Astrocyte of the cerebellum (primary cell): ENCODE results near the gene PTPRU.

Experiments used
- DNase-seq: peaks from one replicate; pipeline ENCODE4 v3.0.0-alpha.2; 2011; ENCODE audit warnings: low read depth
- H3K4me3 ChIP-seq: 2 replicates; pipeline ENCODE4 v1.5.1; 2011; ENCODE audit warnings: mild to moderate bottlenecking, low read depth, low read length, moderate library complexity
- in situ Hi-C: cut with HindIII; loops from 2 replicates; pipeline ENCODE4 v1.10.0; 2017; ENCODE audit warnings: low sequenced_read_pairs
- TF ChIP-seq, protein P1 (sequence below): IDR thresholded peaks from 2 replicates; pipeline ENCODE4 v1.5.1; 2012; ENCODE audit warnings: low read length, low read depth, moderate library complexity, mild to moderate bottlenecking; ENCODE audit errors: missing control alignments

The PTPRU gene

GRCh38 chr1:29259802-29260441 is 23.6 kb downstream of the PTPRU start:
- TF ChIP-seq, protein P1, sequence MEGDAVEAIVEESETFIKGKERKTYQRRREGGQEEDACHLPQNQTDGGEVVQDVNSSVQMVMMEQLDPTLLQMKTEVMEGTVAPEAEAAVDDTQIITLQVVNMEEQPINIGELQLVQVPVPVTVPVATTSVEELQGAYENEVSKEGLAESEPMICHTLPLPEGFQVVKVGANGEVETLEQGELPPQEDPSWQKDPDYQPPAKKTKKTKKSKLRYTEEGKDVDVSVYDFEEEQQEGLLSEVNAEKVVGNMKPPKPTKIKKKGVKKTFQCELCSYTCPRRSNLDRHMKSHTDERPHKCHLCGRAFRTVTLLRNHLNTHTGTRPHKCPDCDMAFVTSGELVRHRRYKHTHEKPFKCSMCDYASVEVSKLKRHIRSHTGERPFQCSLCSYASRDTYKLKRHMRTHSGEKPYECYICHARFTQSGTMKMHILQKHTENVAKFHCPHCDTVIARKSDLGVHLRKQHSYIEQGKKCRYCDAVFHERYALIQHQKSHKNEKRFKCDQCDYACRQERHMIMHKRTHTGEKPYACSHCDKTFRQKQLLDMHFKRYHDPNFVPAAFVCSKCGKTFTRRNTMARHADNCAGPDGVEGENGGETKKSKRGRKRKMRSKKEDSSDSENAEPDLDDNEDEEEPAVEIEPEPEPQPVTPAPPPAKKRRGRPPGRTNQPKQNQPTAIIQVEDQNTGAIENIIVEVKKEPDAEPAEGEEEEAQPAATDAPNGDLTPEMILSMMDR, result no peak

DNA sequence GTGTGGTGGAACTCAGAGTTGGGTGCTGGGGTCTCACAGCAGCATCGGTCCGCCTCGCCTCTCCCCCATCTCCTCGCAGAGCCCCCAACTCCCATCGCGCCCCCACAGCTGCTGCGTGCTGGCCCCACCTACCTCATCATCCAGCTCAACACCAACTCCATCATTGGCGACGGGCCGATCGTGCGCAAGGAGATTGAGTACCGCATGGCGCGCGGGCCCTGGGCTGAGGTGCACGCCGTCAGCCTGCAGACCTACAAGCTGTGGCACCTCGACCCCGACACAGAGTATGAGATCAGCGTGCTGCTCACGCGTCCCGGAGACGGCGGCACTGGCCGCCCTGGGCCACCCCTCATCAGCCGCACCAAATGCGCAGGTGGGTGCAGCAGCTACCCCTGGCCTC is 24.2 kb downstream of the PTPRU start:
- TF ChIP-seq, protein P1, result no peak
- no peak for DNase-seq
- in situ Hi-C loops, result no loop called here
- H3K4me3 ChIP-seq, result peak overlapping the region; percentile 43

More at GRCh38 chr1:29259802-29260441, 23.6 kb downstream of the PTPRU start:
- in situ Hi-C loops, result no loop called here
- peak overlapping the region; percentile 43 for H3K4me3 ChIP-seq
- no peak for DNase-seq

- TF ChIP-seq, protein P1, result no peak
- in situ Hi-C loops, result no loop called here
- no peak overlapping the region for H3K4me3 ChIP-seq
- no peak for DNase-seq
Observed at GRCh38 chr1:29264773-29265389, 28.6 kb downstream of the PTPRU start.

GRCh38 chr1:29266912-29267311 is 30.6 kb downstream of the PTPRU start:
- in situ Hi-C loops, result no loop called here
- DNase-seq, result no peak
- no peak overlapping the region for H3K4me3 ChIP-seq
- TF ChIP-seq, protein P1, result no peak

- no peak for DNase-seq
- no peak overlapping the region for H3K4me3 ChIP-seq
- TF ChIP-seq, protein P1, result no peak
- in situ Hi-C loops, result no loop called here
Observed at GRCh38 chr1:29267321-29268070, 31.2 kb downstream of the PTPRU start.

GRCh38 chr1:29269382-29269781 is 33.1 kb downstream of the PTPRU start:
- TF ChIP-seq, protein P1, result no peak
- no peak overlapping the region for H3K4me3 ChIP-seq
- no peak for DNase-seq
- in situ Hi-C loops, result no loop called here
